IPS-15b (cell line): ENCODE measurements around the gene PDSS1.

ENCODE experiments used
- H3K27me3 ChIP-seq: one replicate; pipeline ENCODE4 v1.6.1; 2013; ENCODE audit warnings: low read length; ENCODE audit not compliant: control insufficient read depth, insufficient read depth
- H3K36me3 ChIP-seq: one replicate; pipeline ENCODE4 v1.6.1; 2013; ENCODE audit warnings: low read length; ENCODE audit not compliant: control insufficient read depth, insufficient read depth
- H3K4me1 ChIP-seq: one replicate; pipeline ENCODE4 v1.6.1; 2013; ENCODE audit warnings: mild to moderate bottlenecking, low read length; ENCODE audit not compliant: control insufficient read depth, insufficient read depth
- H3K4me3 ChIP-seq: one replicate; pipeline ENCODE4 v1.5.1; 2013; ENCODE audit warnings: low read depth, low read length
- H3K9ac ChIP-seq: one replicate; pipeline ENCODE4 v1.6.1; 2013; ENCODE audit warnings: low read depth, mild to moderate bottlenecking, low read length
- H3K9me3 ChIP-seq: one replicate; pipeline ENCODE4 v1.6.1; 2013; ENCODE audit warnings: mild to moderate bottlenecking, low read length; ENCODE audit not compliant: control insufficient read depth, insufficient read depth

PDSS1 gene

DNA sequence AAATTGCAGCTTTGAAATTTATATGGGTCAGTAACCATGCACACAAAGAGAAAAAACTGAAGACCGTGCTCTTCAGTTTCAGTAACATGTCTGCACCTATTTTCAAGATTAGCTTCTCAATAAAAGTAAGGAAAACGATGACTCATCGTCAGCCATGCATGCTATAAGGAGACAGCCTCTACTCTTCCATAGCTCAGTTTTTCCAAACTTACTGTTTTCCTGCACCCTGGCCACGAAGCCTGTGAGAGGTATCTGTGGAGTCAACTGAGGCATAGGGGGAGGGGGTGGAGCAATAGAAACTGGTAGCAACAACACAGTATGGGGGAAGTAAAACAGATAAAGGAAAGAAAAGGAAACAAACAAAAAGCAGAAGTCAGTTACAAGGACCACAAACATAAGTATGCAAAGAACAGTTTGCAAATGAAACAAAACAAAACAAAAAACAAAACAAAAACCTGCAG lies 58.0 kb downstream of the PDSS1 start:
- Histone ChIP-seq H3K9me3 (no peaks in the 10 kb centered on the region), H3K4me1 (peaks cover 14% of the 10 kb centered on the region), H3K4me3 (no peak overlapping the region), H3K27me3 (no peaks in the 10 kb centered on the region), H3K36me3 (no peaks in the 10 kb centered on the region), H3K9ac (no peak overlapping the region)

DNA sequence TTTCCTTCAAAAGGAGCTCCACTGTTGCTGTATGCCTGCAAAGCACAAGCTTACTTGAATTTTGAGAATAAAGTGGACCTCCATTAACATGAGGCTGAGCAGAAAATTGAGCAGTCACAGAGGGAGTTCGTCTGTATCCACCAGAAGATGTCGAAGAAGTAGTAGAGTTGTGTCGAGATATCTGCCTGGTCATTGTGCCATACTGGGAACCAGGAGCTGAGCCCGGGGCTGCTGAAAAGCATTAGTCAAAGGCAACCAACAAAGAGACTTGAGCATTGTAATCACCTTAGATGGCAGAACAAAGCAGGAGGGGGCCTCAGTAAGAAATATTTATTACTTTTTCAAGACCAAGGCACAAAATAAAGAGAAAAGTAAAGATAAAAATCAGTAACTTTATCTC lies 61.5 kb downstream of the PDSS1 start:
- H3K36me3 ChIP-seq: no peaks in the 10 kb centered on the region

DNA sequence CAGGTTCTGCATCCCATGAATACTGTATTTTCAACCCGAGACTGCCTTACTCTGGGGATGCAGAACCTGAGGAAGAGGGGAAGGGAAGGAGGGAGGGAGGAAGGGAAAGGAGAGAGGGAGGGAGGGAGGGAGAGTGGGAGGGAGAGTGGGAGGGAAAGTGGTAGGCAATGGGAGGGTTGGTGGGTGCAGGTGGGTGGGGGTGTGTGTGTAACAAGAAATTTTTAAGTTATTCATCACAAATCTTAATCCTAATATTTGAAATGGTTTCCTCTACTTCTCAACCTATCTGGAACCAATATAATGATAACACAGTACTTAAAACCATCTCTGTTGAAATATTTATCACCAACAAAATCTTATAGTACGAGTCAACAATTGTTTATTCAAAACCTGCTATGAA lies 68.0 kb downstream of the PDSS1 start:
- no peak overlapping the region for H3K4me3 ChIP-seq
- H3K36me3 ChIP-seq: no peaks in the 10 kb centered on the region
- H3K9ac ChIP-seq: no peak overlapping the region
- H3K9me3 ChIP-seq: no peaks in the 10 kb centered on the region
- H3K4me1 ChIP-seq: no peaks in the 10 kb centered on the region
- H3K27me3 ChIP-seq: no peaks in the 10 kb centered on the region

More for the DNA sequence above, 61.5 kb downstream of the PDSS1 start:
- no peaks in the 10 kb centered on the region for H3K27me3 ChIP-seq
- H3K4me1 ChIP-seq: peaks cover 14% of the 10 kb centered on the region
- H3K4me3 ChIP-seq: no peak overlapping the region
- no peaks in the 10 kb centered on the region for H3K9me3 ChIP-seq
- H3K9ac ChIP-seq: no peak overlapping the region

DNA sequence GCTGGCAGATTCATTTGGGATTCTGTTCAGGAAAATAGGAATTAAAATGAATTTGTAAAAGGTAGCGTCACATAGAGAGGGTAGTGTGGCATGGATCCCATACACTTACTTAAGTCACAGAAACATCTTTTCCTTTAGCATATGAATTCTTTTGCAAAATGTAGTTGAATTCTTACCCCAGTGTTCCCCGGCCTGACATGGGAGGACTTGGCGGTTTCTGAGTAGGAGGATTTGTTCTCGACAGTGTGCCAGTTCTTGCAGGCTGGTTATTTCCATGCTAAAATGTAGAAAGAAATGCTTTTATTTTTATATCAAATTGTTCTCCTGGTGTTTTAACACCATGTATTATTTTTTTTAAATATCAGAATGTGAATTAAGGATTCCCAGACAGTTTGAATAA lies 72.6 kb downstream of the PDSS1 start:
- peaks cover 4% of the 10 kb centered on the region for H3K4me1 ChIP-seq
- no peaks in the 10 kb centered on the region for H3K27me3 ChIP-seq
- H3K4me3 ChIP-seq: no peak overlapping the region
- H3K9me3 ChIP-seq: no peaks in the 10 kb centered on the region
- no peak overlapping the region for H3K9ac ChIP-seq
- H3K36me3 ChIP-seq: no peaks in the 10 kb centered on the region

DNA sequence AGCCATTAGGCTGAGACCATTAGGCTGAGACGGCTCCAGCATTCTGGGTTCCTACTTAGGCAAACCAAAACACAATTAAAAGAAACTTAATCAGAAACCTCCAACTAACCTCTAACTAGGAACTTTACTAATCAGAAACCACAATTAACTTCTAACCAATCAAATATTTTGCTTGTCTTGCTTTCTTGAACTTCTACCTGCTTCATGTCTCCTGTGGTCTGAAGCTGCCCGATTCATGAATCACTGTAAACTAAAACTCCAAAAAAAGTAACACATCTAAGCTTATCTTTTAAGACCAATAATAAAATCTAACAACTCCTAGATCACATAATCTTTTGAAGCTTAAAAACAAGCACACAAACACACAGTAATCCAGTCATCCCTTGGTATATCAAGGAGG lies 76.1 kb downstream of the PDSS1 start:
- Histone ChIP-seq H3K9ac (no peak overlapping the region), H3K4me3 (no peak overlapping the region), H3K27me3 (no peaks in the 10 kb centered on the region), H3K4me1 (peaks cover 4% of the 10 kb centered on the region), H3K9me3 (no peaks in the 10 kb centered on the region), H3K36me3 (no peaks in the 10 kb centered on the region)

DNA sequence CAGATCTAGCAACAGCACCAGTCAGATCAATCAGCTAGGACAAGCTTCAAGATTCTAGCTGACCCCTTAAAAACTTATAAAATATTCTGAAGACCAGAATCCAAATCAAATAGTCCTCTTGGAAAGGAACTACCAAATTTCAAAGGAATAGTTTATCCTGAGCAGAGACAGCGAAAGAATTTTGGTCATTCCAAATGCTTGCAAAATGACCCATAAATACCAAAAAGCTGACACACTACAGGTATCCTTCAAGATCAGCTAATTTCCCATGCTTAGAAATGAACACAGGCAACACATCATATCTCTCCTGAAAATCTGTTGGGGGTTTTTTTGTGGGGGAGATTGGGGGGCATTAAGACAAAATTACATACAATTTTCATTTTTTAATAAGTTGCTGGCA lies 78.8 kb downstream of the PDSS1 start:
- Histone ChIP-seq H3K9ac (no peak overlapping the region), H3K4me3 (no peak overlapping the region), H3K4me1 (peaks cover 12% of the 10 kb centered on the region), H3K9me3 (no peaks in the 10 kb centered on the region), H3K36me3 (no peaks in the 10 kb centered on the region), H3K27me3 (no peaks in the 10 kb centered on the region)

DNA sequence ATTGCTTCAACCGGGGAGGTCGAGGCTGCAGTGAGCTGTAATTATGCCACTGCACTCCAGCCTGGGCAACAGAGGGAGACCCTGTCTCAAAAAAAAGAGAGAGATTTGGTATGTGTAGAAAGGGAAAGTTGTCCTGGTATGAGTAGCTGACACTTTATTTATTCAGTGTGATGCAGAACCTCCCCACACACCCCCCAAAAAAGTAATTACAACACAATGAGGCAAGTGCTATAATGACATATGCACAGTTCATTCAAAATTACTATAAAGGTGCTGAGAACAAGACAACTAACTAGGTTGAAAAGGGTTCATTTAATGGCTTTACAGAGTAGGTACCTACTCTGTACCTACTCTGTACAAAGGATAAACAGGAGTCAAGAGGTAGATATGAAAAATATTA lies 80.2 kb downstream of the PDSS1 start:
- H3K27me3 ChIP-seq: no peaks in the 10 kb centered on the region
- H3K36me3 ChIP-seq: no peaks in the 10 kb centered on the region
- H3K9me3 ChIP-seq: no peaks in the 10 kb centered on the region
- H3K4me1 ChIP-seq: peaks cover 22% of the 10 kb centered on the region
- no peak overlapping the region for H3K9ac ChIP-seq
- no peak overlapping the region for H3K4me3 ChIP-seq

DNA sequence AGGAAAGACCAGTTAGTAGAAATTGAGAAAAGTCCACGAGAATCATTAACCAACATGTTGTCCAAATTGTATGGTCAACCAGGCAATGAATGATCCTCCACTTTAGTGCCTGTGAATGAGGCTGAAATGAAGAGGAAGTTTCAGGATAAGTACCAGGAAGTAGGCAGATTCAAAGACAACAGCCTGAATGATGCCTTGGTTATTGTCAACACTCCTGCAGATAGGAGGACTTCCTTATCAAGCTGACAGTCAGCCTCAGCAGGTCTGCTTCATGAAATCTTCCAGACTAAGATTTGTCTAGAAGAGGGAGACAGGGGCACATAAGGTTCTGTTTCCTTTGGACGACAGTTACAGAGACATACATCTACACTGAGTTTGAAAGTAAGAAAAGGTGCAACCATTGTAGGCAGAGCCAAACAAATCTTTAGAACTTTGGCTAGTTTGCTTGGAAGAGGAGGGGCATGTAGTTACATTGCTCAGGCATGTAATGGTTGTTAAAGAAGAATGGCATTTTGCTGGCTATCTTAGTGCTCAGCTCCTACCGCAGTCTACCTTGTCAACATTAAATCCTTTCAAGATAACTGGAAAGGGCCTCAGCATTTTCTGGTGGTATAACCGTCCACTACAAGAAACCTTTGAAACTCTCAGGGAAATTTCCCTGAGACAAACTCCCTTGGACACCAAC lies 81.8 kb downstream of the PDSS1 start:
- Histone ChIP-seq H3K4me1 (peaks cover 22% of the 10 kb centered on the region), H3K27me3 (no peaks in the 10 kb centered on the region)

DNA sequence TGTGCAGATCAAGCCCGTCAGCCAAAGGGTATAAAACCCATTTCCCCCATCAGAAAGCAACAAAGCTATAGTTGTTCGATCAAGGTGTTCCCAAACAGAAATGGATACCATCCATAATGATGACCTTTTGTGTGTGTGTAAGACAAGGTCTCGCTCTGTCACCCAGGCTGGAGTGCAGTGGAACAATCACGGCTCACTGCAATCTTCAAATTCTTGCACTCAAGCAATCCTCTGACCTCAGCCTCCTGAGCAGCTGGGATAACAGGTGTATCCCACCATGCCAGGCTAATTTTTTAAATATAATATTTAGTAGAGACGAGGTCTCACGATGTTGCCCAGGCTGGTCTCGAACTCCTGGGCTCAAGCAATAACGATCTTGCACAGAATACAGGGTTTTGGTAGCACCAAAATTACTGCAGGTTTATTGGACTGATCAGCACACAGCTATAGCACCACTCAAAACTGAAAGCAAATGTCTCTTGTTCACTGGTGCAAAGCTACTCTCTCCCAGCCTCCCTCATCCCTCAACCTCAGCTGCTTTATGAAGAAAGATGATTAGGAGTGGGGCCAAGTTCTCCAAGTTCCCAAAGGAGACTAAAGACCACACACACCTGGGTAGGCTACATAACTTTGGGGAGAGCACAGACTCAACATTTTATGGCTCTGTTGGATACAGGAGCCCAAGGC lies 82.7 kb downstream of the PDSS1 start:
- Histone ChIP-seq H3K4me1 (peaks cover 22% of the 10 kb centered on the region), H3K4me3 (no peak overlapping the region), H3K9me3 (no peaks in the 10 kb centered on the region), H3K27me3 (no peaks in the 10 kb centered on the region), H3K36me3 (no peaks in the 10 kb centered on the region), H3K9ac (no peak overlapping the region)

More for the DNA sequence above, 81.8 kb downstream of the PDSS1 start:
- H3K9me3 ChIP-seq: no peaks in the 10 kb centered on the region
- no peak overlapping the region for H3K9ac ChIP-seq
- no peaks in the 10 kb centered on the region for H3K36me3 ChIP-seq
- H3K4me3 ChIP-seq: no peak overlapping the region

DNA sequence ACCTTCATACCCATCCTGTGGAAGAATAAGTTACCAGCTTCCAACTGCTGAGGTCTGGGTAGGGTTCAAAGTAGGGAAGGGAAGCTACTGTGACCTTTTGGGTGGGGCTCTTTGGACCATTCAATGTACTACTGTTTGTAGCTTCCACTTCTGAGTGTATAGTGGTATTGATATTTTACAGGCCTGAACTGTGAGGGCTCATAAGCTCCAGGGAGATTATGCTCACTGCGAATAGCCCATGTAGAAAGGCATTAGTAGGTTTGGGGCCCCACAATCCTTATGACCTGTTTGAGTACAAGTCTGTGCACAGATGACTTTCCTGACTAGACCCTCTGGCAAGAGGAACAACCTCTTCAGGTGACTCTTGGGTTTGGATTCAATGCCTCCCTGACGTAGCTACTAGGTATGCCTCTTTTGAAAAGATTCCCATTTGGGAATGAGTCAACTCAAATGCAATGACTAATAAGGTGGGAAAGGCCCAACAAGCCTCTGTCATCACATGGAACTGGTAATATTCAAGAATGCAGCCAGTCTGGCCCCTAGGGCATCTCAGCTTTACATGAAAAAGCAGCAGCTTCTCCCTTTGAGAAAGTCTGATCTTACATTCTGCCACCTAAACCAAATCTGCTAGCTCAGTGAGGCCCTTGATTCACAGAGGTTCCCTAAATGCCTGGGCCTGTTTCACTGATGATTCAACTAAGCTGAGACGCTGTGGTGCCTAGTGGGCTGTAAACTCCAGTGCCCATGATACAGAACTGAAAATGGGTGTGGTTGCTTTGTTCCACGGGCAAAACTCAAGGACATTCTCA lies 83.5 kb downstream of the PDSS1 start:
- no peak overlapping the region for H3K9ac ChIP-seq
- H3K4me3 ChIP-seq: peak overlapping the region; percentile 3
- H3K36me3 ChIP-seq: no peaks in the 10 kb centered on the region
- H3K27me3 ChIP-seq: no peaks in the 10 kb centered on the region
- peaks cover 22% of the 10 kb centered on the region for H3K4me1 ChIP-seq
- H3K9me3 ChIP-seq: no peaks in the 10 kb centered on the region

DNA sequence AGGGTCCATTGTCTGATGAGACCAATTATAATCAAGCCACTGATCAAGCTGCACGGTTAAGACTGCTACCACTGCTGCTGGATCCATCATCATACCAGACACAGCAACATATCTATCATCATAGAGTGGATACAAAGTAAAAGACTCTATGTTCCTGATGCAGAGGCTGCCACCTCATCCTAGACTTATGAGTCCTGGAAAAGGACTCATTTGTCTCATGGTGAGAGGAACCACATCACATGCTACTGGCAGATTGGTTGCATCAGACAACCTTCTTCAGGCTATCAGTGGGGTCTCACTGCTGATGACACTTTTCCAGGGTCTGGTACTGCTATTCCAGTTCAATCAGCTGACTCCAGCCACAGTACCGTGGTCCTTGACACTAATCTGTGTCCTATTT lies 84.3 kb downstream of the PDSS1 start:
- H3K4me3 ChIP-seq: no peak overlapping the region
- H3K27me3 ChIP-seq: no peaks in the 10 kb centered on the region
- no peak overlapping the region for H3K9ac ChIP-seq
- H3K36me3 ChIP-seq: no peaks in the 10 kb centered on the region
- no peaks in the 10 kb centered on the region for H3K9me3 ChIP-seq
- peaks cover 22% of the 10 kb centered on the region for H3K4me1 ChIP-seq
